NCI-H1105 treated with DMSO at 0.1 percent for 48 hours (cell line): ENCODE measurements around the gene PCDH10.

Source experiments
- DNase-seq: peaks from one replicate; lab custom pipeline; 2025; lab: John Stamatoyannopoulos, UW

PCDH10 gene

GRCh38 chr4:133148690-133149363 is at the start of gene PCDH10:
TSS of gene PCDH10 (plus strand) at chr4:133149294. CDS start at chr4:133150141, 847 bp downstream.
- peak; percentile 37 for DNase-seq

GRCh38 chr4:133102043-133102442 is 47.1 kb upstream of the PCDH10 start:
- no peak for DNase-seq

- no peak for DNase-seq
These were observed 46.3 kb upstream of the PCDH10 start for GRCh38 chr4:133102612-133103409.

- no peak for DNase-seq
These were observed 36.5 kb upstream of the PCDH10 start for GRCh38 chr4:133112641-133113040.

GRCh38 chr4:133124746-133125145 is 24.3 kb upstream of the PCDH10 start:
- no peak for DNase-seq

- DNase-seq, result no peak
These were observed 21.6 kb upstream of the PCDH10 start for GRCh38 chr4:133127500-133127899.

GRCh38 chr4:133129237-133129636 is 19.9 kb upstream of the PCDH10 start:
- DNase-seq, result no peak

- no peak for DNase-seq
These were observed 18.9 kb upstream of the PCDH10 start for GRCh38 chr4:133130171-133130570.

GRCh38 chr4:133131829-133132460 is 17.1 kb upstream of the PCDH10 start:
- DNase-seq, result peak; percentile 19

GRCh38 chr4:133136833-133137232 is 12.3 kb upstream of the PCDH10 start:
- DNase-seq, result no peak

GRCh38 chr4:133137571-133137970 is 11.5 kb upstream of the PCDH10 start:
- DNase-seq, result no peak

GRCh38 chr4:133143775-133144430 is 5.2 kb upstream of the PCDH10 start:
- DNase-seq, result no peak

GRCh38 chr4:133145241-133145640 is 3.9 kb upstream of the PCDH10 start:
- DNase-seq, result no peak

- DNase-seq, result no peak
These were observed 3.1 kb upstream of the PCDH10 start for GRCh38 chr4:133145758-133146573.

GRCh38 chr4:133146574-133147241 is 2.4 kb upstream of the PCDH10 start:
- peak; percentile 54 for DNase-seq

GRCh38 chr4:133147286-133147821 is 1.7 kb upstream of the PCDH10 start:
- peak; percentile 53 for DNase-seq

GRCh38 chr4:133147921-133148689 is 989 bp upstream of the PCDH10 start:
- peak; percentile 51 for DNase-seq

- no peak for DNase-seq
These were observed 236 bp downstream of the PCDH10 start for GRCh38 chr4:133149364-133149695.

- DNase-seq, result no peak
These were observed 908 bp downstream of the PCDH10 start for GRCh38 chr4:133149932-133150471.
